ENCODE data around the gene NHLRC4. TPM values are rescaled to one million over a fixed set of nuclear protein-coding genes. Genes with fewer than 3 reads are reported as not detected.

The NHLRC4 gene
- total RNA-seq, 1 donor from 2014 or later: 0.46 TPM

DNA sequence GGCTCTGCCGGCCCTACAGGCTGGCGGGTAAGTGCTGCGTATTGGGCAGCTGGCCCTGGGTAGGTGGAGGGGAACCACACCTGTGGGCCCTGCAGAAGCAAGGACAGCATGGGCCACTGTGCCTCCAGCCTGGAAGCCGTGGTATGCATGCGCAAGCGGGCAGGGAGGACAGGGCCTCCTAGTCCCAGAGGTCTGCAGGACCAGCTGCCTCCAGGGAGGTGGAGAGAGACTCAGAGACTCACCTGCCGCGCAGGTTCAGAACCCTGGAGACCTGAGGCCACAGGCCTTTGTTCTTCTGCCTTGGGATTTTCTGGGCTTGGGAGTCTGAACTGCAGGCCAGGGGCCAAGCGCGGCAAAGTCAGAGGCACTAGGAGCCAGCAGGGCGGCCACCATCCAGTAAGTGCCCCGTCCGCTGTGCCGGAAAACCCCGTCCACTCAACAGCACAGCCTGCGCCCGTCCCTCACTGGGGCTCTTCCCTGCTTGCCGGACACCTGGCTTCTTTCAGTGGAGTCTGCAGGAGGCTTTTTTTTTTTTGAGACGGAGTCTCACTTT, 14.2 kb downstream of the NHLRC4 start:
- no peak overlapping the region for H3K4me3 ChIP-seq (ENCODE audit: low read depth, low read length)
- peaks cover 6% of the 10 kb centered on the region for H3K27me3 ChIP-seq (ENCODE audit: control insufficient read depth, insufficient read depth, low read length)
- no peaks in the 10 kb centered on the region for H3K36me3 ChIP-seq (ENCODE audit: control insufficient read depth, insufficient read depth, low read length)
- no peak for DNase-seq (ENCODE audit: low read depth)
- TF ChIP-seq CTCF (IDR thresholded peaks at IDR 0.05; ENCODE audit: insufficient read depth, low read length, poor library complexity, severe bottlenecking): no peak

DNA sequence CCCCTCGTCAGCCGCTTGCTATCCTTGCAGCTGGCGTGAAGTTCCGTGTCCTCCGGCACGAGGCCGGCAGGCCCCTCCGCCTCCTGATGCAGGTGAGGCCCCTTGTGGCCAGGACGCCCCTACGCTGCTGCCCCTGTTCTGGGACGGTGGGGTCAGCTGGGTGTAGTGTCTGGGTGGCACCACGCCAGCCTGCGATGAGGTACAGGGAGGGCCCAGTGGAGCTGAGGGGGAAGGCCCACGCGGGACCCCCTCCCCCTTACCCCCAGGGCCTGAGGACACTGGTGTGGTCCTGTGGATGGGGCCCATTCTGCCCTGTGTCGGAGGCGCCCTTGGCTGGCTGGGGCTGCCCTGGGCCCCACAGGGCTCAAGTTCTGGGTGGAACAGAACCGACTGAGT, 15.4 kb downstream of the NHLRC4 start:
- Histone ChIP-seq H3K4me3 (ENCODE audit: low read depth, low read length) (no peak overlapping the region), H3K36me3 (ENCODE audit: control insufficient read depth, insufficient read depth, low read length) (no peaks in the 10 kb centered on the region), H3K27me3 (ENCODE audit: control insufficient read depth, insufficient read depth, low read length) (peaks cover 6% of the 10 kb centered on the region)
- TF ChIP-seq CTCF (IDR thresholded peaks at IDR 0.05; ENCODE audit: insufficient read depth, low read length, poor library complexity, severe bottlenecking): no peak
- DNase-seq (ENCODE audit: low read depth): no peak

GRCh38 chr16:582614-583331, 16.0 kb downstream of the NHLRC4 start:
- DNase-seq (ENCODE audit: low read depth): no peak
- Histone ChIP-seq H3K36me3 (ENCODE audit: control insufficient read depth, insufficient read depth, low read length) (no peaks in the 10 kb centered on the region), H3K4me3 (ENCODE audit: low read depth, low read length) (no peak overlapping the region), H3K27me3 (ENCODE audit: control insufficient read depth, insufficient read depth, low read length) (peaks cover 6% of the 10 kb centered on the region)
- no peak for TF ChIP-seq CTCF (IDR thresholded peaks at IDR 0.05; ENCODE audit: insufficient read depth, low read length, poor library complexity, severe bottlenecking)

- no peaks in the 10 kb centered on the region for H3K36me3 ChIP-seq (ENCODE audit: control insufficient read depth, insufficient read depth, low read length)
- DNase-seq (ENCODE audit: low read depth): no peak
- no peak for TF ChIP-seq CTCF (IDR thresholded peaks at IDR 0.05; ENCODE audit: insufficient read depth, low read length, poor library complexity, severe bottlenecking)
- H3K27me3 ChIP-seq (ENCODE audit: control insufficient read depth, insufficient read depth, low read length): peaks cover 6% of the 10 kb centered on the region
- H3K4me3 ChIP-seq (ENCODE audit: low read depth, low read length): no peak overlapping the region
These were observed 16.6 kb downstream of the NHLRC4 start for GRCh38 chr16:583470-583814.

DNA sequence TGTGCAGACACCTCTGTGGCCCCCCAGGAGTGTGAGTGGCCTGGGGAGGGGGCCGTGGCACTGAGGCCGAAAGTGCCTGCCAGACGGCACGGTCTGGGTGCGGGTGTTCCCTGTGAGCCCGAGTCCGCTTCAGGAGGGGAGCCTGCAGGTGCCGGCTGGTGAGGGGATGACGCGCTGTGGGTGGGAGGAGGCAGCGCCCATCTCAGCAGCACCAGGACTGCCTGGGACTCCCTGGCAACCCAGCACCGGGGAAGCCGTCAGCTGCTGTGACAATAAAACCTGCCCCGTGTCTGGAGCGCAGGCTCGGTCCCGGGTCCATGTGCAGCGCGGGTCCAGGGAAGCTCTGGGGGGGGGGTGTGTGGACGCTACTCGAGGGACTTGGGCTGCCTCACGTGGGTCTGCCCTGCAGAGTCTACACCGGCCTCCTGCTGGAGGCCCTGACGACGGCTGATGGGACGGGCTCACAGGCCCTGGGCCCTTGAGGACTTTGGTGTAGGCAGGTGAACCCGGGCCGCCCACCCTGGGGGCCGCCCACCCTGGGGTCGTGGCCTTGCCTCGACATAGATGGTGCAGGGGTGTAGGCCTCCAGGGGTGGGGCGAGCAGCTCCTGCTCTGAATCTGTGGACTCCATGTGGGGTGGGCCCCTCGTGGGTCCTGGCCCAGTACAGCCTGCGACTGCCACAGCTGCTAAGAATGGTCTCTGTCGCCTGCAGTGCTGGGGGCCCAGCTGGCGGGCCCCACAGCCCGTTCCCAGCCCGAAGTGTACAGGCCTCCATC, 17.2 kb downstream of the NHLRC4 start:
- no peaks in the 10 kb centered on the region for H3K36me3 ChIP-seq (ENCODE audit: control insufficient read depth, insufficient read depth, low read length)
- H3K4me3 ChIP-seq (ENCODE audit: low read depth, low read length): no peak overlapping the region
- TF ChIP-seq CTCF (IDR thresholded peaks at IDR 0.05; ENCODE audit: insufficient read depth, low read length, poor library complexity, severe bottlenecking): no peak
- peaks cover 6% of the 10 kb centered on the region for H3K27me3 ChIP-seq (ENCODE audit: control insufficient read depth, insufficient read depth, low read length)
- no peak for DNase-seq (ENCODE audit: low read depth)
